SK-N-MC (cell line): Measurements from ENCODE around the gene GPC1.

ENCODE experiments used
- EZH2 ChIP-seq: fragments of 200-600 bp; sonication (generic); IDR thresholded peaks from one replicate; pipeline ENCODE4 v1.6.1; 2017; ENCODE audit warnings: antibody characterized with exemption
- FOXP2 ChIP-seq: optimal IDR thresholded peaks from 2 replicates; pipeline ENCODE3; 2011; ENCODE audit warnings: mild to moderate bottlenecking, moderate library complexity; ENCODE audit not compliant: insufficient read depth; ENCODE audit errors: extremely low read length, control extremely low read depth
- POLR2AphosphoS5 ChIP-seq: IDR thresholded peaks from 2 replicates; pipeline ENCODE4 v1.6.1; 2012; ENCODE audit warnings: mild to moderate bottlenecking, low read depth, low read length, borderline replicate concordance

DNA sequence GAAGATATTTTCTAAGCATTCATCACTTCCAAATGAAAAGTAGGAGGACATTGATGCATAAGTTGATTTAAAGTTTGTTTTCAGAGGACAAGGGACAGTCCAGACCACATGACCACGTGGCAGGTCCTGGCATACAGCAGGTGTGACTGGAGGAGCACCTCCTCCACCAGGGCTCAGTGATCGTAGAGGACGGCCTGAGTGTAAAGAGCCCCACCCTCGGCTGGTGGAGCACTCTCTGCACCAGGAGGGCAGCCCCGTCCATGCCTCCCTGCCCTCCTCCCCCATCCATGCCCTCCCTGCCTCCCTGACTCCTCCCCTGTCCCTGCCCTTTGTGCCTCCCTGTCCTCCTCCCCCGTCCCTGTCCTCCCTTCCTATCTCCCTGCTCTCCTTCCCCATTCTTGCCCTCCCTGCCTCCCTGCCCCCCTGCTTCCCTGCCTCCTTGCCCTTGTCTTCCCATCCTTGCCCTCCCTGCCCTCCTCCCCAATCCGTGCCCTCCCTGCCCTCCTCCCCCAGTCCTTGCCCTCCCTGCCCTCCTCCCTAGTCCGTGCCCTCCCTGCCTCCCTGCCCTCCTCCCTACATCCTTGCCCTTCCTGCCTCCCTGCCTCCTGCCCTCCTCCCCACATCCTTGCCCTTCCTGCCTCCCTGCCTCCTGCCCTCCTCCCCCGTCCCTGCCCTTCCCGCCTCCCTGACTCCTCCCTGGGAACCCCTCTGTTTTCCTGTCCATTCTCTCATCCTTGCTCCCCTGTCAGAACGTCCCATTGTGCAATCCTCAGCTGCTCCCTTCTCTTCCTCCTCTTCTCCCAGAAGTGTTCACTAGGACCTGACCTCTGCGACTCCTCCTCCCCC lies 74.4 kb downstream of the GPC1 start:
- no peak for TF ChIP-seq POLR2AphosphoS5
- TF ChIP-seq EZH2: no peak
- TF ChIP-seq FOXP2: no peak
